ENCODE data around the gene HEPACAM2.
A peak's percentile ranks its signal among the peaks of the same experiment; 100 is the strongest.

Gene HEPACAM2

DNA sequence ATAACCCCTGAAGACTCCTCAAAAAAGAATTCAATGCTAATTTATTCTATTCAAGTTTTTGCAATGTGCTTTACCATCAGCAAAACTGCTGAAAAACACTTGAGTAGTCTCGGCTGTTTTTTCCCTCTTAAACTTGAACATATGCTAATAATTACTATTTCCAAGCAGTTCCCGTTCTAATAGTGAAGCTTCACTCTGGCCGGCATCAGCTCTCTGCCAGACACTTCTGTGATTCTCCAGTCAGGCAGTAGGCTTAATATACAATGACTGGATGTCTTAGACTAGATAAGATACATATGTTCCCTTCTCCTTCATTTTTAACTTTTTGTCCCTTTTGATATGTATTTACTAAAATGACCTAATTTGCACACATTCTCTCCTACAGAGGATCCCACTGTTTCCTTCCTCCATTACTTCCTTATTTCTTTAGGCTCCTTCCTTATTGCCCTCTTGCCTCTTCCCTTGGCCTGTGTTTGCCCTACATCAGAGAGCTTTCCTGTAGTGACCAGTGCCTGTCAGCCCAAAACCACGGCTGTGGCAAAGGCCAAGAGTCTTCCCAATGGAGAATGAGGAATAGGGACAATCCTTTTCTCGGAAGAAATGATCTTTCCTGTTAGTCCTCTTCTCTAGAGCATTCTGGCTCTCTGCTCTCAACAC, 23.5 kb downstream of the HEPACAM2 start:
- no peak for DNase-seq

GRCh38 chr7:93198472-93198871, 27.8 kb downstream of the HEPACAM2 start:
- DNase-seq: no peak

- DNase-seq: no peak
Measured at GRCh38 chr7:93196336-93196735, 29.9 kb downstream of the HEPACAM2 start.

DNA sequence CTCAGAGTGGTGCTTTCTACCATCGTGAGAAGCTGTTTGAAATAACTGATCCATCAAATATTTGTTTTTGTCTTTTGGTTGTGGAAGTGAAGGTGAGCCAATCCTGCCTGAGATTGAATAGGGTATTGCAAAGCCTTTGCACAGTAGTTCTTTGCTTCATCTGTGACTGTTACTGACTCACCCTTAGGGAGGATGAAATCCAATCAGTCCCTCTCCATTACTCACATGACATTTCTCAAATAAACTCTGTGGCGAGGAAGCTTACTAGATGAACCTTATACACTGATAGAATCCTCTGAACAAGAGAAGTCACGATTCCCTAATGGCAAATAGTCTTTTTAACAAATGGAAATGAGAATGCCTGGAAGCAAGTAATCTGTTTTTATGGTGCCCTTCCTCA, 31.9 kb downstream of the HEPACAM2 start:
- DNase-seq: no peak

- no peak for DNase-seq
Measured at GRCh38 chr7:93188870-93189634, 37.2 kb downstream of the HEPACAM2 start.

DNA sequence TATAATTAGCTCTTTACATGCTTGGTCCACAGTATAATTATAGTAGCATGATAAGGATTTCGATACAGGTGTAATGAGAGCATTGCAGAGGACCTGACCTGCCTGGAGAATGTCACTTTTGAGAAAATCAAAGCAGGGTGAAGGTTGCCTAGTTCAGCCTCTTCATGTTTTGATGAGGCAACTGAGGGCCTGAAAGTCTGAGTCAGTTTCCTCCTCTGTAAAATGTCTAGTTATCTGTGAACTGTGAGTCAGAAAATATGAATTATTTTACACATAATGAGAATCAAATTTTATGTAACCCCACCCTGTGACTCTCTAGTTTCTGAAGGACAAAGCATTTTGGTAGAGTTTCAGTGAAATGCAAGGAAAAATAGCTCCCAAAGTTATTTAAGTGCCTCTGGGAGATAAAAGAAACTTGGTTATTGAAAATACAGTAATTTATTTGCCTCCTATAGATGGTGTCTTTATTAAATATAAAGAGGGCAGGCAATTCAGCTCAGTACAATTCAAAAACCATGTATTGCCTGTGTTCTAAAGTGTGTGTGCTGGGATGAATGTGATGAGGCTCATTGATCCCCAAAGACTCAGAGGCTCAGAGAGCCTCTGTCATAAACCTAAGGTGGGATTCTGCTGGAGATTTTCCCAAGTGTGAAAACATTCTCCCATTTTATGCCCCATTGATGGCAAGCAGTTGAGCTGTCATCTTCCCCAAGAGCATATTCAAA, 40.8 kb downstream of the HEPACAM2 start:
- DNase-seq: no peak

GRCh38 chr7:93179173-93179572, 47.1 kb downstream of the HEPACAM2 start:
- DNase-seq: no peak

DNA sequence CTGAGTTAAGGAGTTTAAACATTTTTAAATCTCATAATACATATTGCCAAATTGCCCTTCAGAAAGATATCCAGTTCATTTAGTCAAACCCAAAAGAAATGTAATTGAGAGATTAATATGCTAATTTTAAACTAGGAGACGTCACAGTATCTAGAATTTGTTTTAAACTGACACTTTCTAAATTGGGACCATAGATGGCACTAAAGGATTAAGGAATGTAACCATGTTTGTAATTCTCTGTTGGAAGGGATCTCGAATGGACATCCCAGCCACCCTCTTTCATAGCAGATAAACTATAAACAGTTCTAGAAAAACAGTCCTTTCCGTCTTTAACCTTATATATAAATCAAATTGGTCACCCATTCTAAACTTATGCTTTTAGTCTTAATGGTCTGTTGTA, 48.1 kb downstream of the HEPACAM2 start:
- DNase-seq: peak; percentile 53

DNA sequence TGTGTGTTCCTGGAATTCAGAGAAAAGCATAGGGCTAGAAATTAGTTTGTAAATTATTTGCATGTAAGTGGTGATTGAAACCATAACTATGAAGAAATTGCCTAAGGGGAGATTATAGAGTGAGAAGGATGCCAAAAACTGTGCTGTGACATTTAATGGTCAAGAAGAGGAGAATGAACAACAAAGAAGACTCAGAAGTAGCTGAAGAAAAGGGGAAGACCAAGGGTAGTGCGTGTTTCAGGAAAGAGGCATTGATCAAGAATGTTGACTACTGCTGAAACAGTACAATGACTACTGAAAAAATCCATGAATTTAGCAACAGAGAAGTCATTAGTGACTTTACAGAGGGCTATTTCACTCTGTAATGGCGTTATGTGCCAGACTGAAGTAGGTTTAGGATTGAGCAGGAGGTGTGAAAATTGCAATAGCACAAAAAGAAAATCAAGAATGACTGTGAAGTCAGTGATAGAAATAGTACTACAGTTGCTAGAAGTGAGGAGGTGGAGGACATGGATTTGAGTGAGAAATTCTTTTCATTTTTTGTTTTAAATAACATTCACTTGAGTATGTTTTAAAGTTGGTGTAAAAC, 49.2 kb downstream of the HEPACAM2 start:
- DNase-seq: no peak

GRCh38 chr7:93175219-93175618, 51.0 kb downstream of the HEPACAM2 start:
- no peak for DNase-seq

DNA sequence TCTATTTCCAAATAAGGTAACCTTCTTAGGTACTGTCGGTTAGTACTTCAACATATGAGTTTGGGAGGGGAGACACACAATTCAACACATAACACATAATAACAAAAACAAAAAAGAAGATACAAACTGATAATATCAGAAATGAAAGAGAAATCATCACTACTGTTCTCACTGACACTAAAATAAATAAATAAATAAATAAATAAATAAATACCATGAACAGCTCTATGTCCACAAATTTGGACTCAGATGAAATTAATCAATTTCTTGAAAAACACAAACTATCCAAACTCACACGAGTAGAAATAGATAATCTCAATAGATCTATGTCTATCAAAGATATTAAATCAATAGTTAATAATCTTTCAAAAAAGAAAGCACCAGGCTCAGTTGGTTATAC, 53.6 kb downstream of the HEPACAM2 start:
- DNase-seq: no peak

DNA sequence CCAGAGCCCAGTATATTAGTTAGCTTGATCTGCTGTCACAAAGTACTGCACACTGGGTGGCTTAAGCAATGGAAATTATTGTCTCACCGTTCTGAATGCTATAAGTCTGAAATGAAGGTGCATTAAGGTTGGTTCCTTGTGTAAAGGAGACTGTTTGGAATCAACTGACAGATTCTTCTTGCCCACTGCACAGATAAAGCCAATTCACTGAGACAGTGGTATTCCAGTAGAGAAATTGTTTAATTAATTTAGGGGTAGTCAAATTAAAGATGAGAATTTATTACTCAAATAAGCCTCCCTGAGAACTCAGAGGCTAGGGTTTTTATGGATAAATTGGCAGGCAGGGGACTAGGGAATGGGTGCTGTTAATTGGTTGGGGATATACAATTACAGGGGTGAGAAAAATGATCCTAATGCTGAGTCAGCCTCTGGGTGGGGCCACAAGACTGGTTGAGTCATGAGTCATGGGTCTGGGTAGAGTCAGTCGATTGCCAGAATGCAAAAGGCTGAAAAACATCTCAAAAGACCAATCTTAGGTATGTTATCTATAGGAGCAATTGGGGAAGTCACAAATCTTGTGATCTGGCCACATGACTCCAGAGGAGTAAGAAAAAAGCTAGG, 54.6 kb downstream of the HEPACAM2 start:
- DNase-seq: no peak

GRCh38 chr7:93165447-93165846, 60.8 kb downstream of the HEPACAM2 start:
- no peak for DNase-seq

GRCh38 chr7:93164766-93165165, 61.5 kb downstream of the HEPACAM2 start:
- no peak for DNase-seq

DNA sequence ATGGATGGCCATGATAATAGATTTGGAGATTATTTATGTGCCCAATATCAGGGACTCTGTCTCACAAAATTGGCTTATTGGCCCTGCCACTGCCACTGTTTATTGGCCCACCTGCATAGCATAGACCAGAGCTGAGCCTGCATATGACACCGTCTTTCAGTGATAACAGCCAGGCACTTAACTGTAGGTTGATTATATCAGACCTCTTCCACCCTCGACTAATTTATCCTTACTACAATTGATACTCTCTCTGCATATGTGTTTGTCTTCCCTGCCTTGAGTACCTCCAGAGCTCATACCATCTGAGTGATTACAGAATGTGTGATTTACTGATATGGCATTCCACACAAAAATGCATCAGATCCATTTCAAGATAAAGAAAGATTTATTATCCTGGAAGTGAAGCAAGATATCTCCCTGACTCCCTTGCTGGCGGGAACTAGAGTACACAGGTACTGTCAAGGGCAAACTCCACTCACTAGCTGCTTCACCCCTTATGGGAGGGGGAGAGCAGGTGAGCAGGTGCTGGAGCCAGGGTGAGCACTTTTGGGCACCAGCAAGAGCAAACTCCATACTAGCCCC, 65.0 kb downstream of the HEPACAM2 start:
- DNase-seq: no peak

- no peak for DNase-seq
Measured at GRCh38 chr7:93160410-93160809, 65.9 kb downstream of the HEPACAM2 start.

DNA sequence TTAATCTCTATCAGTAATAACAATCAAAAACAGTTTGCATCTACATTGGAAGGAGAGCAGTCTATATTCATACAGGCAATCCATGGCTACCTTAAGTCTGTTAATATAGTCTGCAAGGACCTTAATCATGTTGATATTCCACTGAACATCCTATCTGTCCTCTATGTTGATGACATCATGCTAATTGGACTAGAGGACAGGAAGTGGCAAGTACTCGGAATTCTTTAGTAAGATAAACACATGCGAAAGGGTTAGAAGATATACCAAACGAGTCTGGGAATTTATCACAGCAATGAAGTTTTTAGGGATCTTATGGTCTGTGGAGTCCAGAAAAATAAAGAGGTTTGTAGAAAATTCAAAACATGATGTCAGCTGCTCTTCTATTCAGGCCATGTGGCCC, 66.8 kb downstream of the HEPACAM2 start:
- DNase-seq: no peak

GRCh38 chr7:93156884-93157283, 69.4 kb downstream of the HEPACAM2 start:
- no peak for DNase-seq

DNA sequence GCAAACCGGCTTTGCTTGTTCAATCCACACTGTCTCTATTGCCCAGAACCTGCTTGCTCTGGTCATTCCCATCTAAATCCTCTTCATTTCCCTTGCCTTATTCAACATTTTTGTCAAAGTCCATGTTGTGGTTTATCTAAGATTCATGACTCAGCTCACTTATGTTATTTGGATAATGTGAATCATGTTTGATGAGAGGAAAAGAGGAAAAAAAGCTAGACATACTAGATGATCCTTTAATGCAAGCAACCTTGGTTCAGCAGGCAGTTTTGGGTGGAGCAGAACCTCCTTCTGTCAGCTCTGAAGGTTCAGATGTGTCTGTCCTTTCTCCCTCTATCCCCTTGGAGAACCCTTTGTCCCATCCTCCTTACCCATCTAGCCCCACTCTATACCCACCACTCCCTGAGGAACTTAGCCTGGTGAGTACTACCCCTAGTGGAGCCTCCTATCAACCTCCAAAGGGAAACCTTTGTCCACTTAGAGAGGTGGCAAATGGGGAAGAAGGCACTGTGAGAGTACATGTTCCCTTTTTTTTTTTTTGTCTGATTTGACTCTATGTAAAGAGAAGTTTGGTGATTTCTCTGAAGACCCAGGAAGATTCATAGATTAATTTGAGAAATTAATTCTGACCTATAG, 76.0 kb downstream of the HEPACAM2 start:
- DNase-seq: no peak

GRCh38 chr7:93148727-93149126, 77.5 kb downstream of the HEPACAM2 start:
- no peak for DNase-seq

GRCh38 chr7:93148144-93148543, 78.1 kb downstream of the HEPACAM2 start, which contains the start of gene SAMD9L:
Gene SAMD9L, minus strand, starts transcription at chr7:93148385. Its CDS starts 12,414 bp downstream, at chr7:93135971.
- no peak for DNase-seq

DNA sequence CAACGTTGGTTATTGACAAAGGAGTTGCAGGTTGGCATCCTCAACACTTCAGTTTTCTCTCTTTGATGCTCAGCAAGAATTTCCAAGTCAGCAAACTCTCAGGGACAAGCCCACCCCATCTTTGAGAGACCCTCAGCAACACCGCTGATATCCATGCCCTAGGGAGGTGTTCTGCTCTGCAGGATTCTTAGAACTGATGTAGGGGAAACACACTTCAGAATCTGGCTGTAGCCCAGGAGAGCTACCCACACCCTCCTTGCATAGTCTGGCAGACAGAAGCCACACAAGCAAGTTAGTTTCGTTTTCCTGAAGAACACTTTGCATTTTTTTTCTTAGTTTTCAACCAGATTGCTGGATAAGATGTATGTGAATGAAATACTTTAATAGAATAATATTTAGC, 78.9 kb downstream of the HEPACAM2 start:
- DNase-seq: no peak

All from NCI-H1694 (cell line).